Measurements from ENCODE around the gene GRK6.

The GRK6 gene

DNA sequence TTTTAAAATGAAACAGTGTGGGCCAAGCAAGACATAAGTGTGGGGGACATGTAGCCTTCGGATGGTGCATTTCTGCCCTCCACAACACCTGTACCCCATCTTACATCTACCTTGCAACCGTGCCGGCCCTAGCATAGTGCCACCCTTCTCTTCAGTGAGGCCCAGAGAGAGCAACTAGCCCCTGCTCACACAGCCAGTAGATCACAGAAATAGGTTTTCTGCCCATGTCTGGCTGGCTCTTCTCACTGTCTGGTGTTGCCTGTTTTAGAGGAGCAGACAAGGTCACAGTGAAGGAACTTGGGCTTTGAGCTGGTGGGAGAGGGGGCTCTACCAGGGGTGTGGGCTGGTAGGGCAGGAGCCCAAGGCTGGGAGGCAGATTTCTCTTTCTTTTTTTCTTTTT lies 59.8 kb downstream of the GRK6 start:
- no peak for DNase-seq (ENCODE audit: low spot score)

DNA sequence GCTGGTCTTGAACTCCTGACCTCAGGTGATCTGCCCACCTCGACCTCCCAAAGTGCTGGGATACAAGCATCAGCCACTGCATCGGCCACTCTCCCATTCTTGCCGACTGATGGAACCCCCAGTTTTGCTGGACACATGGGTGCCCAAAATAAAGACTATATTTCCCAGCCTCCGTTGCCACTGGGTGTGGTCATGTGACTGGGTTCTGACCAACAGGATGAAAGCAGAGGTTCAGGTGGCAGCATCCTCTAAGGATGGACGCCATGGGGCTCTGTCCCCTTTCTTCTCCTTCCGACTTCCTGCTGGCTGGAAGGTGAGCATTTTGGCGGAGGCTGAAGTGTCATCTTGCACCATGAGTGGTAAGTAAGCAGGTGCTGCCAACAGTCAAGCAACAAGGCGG lies 60.7 kb downstream of the GRK6 start:
- no peak for DNase-seq (ENCODE audit: low spot score)

- DNase-seq (ENCODE audit: low spot score), result no peak
Measured at GRCh38 chr5:177487975-177488374, 61.5 kb downstream of the GRK6 start.

DNA sequence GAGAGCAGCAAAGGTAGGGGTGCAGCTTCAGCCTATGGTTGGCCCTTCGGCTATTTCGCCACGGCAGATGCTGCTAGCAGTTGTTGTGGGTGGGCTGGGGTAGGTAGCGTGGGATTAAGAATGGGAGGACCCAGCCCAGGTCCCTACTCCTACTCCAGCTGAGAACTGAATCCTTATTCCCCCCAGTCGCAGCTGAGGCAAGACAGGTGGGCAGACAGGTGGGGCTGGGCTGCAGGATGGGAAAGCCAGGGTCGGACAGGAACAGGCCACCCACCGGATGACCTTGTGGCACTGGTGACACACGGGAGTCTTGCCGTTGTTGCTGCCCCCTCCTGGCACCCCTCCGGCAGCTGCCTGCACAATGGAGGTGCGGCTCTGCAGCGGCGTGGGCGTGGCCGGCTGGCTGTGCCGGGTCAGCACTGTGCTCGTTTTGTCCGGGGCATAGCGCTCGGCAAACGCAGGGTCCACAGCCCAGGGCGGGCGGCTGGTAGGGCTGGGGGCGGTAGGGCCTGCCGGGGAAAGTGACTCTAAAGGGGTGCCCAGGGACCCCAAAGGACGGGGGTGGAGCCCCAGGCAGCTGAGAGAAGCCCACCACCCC lies 62.7 kb downstream of the GRK6 start:
- no peak for DNase-seq (ENCODE audit: low spot score)

DNA sequence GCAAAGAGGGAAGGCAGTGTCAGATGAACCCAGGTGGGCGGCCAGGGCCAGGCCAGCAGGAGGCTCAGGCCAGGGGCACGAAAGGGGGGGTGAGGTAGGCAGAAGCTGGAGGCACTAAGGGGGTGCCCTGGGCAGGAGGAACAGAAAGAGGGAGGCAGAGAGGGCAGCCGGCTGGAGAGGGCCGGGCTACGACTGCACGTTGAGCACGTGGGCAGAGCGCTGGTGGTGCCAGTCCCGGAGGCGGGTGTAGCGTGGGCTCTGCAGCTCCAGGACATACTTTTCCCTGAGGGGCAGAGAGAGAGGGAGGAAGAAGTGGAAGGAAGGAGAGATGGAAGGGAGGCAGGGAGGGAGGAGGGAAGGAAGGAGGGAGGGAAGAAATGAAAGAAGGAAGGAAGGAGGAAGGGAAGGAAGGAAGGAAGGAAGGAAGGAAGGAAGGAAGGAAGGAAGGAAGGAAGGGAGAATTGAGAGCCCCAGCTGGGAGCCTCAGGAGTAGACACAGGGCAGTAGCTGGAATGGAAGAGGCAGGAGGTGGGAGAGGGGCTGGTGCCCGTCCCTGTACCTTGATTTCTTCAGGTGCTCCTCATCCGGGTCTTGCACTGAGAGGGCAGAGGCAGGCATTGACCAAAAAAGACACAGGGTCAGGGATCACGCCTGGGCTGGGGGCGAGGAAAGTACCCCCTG lies 64.0 kb downstream of the GRK6 start:
- DNase-seq (ENCODE audit: low spot score), result no peak

DNA sequence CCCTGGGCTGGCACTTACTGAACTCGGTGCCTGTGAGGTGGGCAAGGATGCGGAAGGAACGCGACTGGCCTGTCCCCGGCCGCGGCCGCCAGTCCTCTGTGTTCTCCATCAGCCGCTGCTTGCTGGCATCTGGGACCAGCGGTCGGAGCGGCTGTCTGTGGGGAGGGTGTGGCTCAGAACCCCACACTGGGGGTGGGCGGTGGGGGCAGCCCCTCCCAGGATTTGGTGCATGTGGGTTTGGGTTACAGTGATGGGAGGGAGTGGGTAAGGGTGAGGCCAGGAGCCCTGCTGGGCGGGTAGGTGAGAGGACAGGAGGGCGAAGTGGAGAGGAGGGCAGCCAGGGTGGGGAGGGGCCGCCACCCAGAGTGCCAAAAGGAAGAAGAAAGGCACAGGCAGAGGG lies 64.5 kb downstream of the GRK6 start:
- DNase-seq (ENCODE audit: low spot score), result no peak

DNA sequence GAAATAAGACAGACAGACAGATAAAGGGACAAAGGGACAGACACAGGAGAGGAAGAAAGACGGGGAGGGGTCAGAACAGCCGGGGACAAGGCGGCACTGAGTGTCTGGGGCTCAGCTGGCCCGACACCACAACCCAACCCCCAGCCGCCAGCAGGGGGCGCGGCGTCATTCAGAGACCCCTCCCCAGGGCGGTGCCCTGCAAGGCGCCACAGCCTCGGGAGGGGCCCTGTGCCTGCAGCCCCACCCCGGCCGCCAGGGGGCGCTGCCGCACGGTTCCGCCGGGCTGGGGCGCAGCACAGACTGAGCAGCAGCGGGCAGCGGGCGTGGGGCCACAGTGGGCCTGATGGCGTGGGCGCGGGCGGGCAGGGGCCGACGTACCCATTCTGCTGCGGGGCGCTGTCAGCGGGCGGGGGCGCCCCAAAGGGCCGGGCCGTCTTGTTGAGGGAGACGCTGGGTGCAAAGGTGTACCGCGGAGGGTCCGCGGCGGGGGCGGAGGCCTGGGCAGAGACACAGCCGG lies 65.0 kb downstream of the GRK6 start:
- no peak for DNase-seq (ENCODE audit: low spot score)

DNA sequence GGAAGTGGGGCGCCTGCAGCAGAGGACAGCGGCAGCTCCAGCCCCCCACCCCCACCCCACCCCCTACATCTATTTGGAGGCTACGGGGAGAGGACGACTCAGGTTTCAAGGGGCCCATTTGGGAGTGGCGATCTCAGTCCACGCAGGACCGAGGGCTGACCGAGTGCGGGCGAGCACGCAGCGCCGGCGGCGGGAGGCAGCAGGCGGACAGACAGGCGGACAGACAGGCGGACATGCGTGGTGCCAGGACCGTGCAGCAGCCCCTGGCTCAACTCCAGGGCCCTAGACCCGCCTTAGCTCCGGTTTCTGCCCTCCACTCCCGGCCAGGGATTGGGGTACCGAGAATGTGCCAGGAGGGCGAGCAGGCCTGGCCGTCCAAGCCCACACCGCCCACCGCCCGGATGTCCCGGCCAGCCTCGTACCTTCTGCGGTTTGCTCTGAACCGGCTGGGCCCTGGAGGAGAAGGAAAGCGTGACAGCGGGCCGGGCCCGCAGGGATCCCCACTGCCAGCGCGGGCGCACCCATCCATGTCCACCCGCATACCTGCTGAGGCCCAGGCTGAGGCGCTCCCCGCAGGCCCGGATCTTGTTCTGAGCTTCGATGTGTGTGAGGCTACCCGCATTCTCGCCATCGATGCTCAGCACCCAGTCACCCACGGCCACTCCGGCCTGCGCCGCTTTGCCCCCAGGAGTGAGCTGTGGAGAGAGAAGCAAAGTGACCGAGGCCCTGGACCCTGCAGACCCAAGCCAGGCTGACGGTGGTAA lies 65.7 kb downstream of the GRK6 start:
- no peak for DNase-seq (ENCODE audit: low spot score)

All from pons (tissue), 1 donor.